ENCODE measurements around the gene SAPCD2. TPM values are rescaled to one million over a fixed set of nuclear protein-coding genes. Genes with fewer than 3 reads are reported as not detected.

SAPCD2 gene
- total and polyA plus RNA-seq, 2 of the 8 experiments (the other 6 are each of a cell fraction or from before 2014, with no cell fraction given) = 12.7 to 32.1 TPM

DNA sequence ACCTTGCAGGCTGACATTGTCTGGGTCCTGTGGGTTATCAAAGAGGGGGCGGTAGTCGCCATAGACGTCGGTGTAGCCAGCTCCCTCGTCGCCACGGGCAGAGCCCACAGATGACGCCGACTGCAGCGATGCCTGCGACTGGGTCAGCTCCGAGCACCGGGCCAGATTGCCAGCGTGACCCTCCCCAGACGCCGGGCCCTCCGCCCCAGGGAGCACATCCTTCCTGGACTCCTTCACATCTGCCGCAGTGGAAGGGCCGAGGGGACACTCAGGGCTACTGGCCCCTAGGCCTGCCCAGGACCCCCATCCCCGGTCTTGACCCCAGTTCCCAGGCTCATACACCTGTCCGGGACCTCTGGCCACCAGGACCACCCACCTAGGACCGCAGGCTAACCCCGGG is 56.2 kb downstream of the SAPCD2 start (continued):
- TF ChIP-seq TAF1 (IDR thresholded peaks at IDR 0.05; ENCODE audit: low read depth, low read length) (no peak), SUZ12 (IDR thresholded peaks at IDR 0.05; ENCODE audit: low read length) (no peak)
